Measurements from ENCODE around the gene GLS2.

The GLS2 gene

GRCh38 chr12:56437430-56438176, 50.4 kb downstream of the GLS2 start:
- DNase-seq, result no peak

GRCh38 chr12:56434828-56435227, 53.1 kb downstream of the GLS2 start:
- DNase-seq, result no peak

- no peak for DNase-seq
Observed at GRCh38 chr12:56431850-56432249, 56.1 kb downstream of the GLS2 start.

- DNase-seq, result no peak
Observed at GRCh38 chr12:56431288-56431687, 56.7 kb downstream of the GLS2 start.

GRCh38 chr12:56425940-56426438, 62.0 kb downstream of the GLS2 start:
- DNase-seq, result no peak

- no peak for DNase-seq
Observed at GRCh38 chr12:56425193-56425592, 62.8 kb downstream of the GLS2 start.
